IPS-18a (cell line): ENCODE measurements around the gene SMIM21.

Experiments used
- H3K27ac ChIP-seq: one replicate; pipeline ENCODE4 v1.5.1; 2013; ENCODE audit warnings: low read length
- H3K27me3 ChIP-seq: one replicate; pipeline ENCODE4 v1.6.1; 2013; ENCODE audit warnings: mild to moderate bottlenecking, low read length; ENCODE audit not compliant: control insufficient read depth, insufficient read depth
- H3K36me3 ChIP-seq: one replicate; pipeline ENCODE4 v1.6.1; 2013; ENCODE audit warnings: low read depth, low read length; ENCODE audit not compliant: control insufficient read depth
- H3K4me1 ChIP-seq: one replicate; pipeline ENCODE4 v1.6.1; 2013; ENCODE audit warnings: low read depth, low read length; ENCODE audit not compliant: control insufficient read depth
- H3K4me3 ChIP-seq: one replicate; pipeline ENCODE4 v1.5.1; 2013; ENCODE audit warnings: low read length
- H3K9ac ChIP-seq: one replicate; pipeline ENCODE4 v1.6.1; 2013; ENCODE audit warnings: mild to moderate bottlenecking, low read length, moderate library complexity
- H3K9me3 ChIP-seq: one replicate; pipeline ENCODE4 v1.6.1; 2013; ENCODE audit warnings: low read depth, low read length; ENCODE audit not compliant: control insufficient read depth

Gene SMIM21

DNA sequence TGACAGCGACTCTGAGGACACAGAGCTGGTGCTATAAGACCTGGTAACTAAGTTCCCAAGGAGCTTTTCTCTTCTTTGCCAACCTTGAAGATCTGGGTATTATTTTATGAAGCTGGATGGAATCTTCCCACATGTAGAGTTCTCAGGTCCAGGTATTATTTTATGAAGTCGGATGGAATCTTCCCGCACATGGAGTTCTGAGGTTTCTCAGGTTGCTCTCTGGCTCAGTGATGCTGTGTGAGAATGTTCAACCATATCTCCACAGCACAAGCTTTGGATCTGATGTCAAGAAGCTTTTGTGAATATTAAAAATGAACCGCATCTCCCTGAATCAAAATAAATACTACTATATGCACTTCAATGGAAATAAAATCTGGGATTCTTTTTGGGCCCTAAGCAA lies at the start of gene SMIM21:
Gene SMIM21 (minus strand): TSS at position 101 of the 400 bp plus-strand sequence. CDS start 140 bp downstream, outside the sequence.
- peaks cover under 1% of the 10 kb centered on the region for H3K4me1 ChIP-seq
- no peak within 1 kb of the TSS for H3K4me3 ChIP-seq
- H3K27ac ChIP-seq = no peak within 1 kb of the TSS
- H3K9ac ChIP-seq = no peak within 1 kb of the TSS
- H3K9me3 ChIP-seq = no peaks in the 10 kb centered on the region
- H3K36me3 ChIP-seq = no peaks in the 10 kb centered on the region
- no peaks in the 10 kb centered on the region for H3K27me3 ChIP-seq

DNA sequence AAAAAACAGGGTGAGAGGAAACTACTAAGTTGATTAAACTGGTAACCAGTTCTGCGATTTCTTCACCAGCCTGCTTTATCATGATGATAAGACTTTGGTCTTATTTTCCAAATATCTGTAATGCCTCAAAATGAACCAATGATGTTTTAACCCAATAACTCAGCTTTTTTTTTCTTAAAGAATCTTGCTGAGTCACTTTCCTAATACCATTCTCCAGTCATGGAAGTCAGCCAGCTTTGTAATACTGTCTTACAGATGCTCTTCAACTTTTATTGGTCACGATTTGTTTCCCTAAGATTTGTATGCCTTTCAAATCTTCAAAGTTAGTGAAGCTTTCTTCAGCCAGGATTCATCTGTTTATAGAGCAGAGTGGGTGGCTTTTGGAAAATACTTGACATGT lies 47.7 kb upstream of the SMIM21 start:
- Histone ChIP-seq H3K27ac (no peak overlapping the region), H3K4me1 (no peaks in the 10 kb centered on the region), H3K27me3 (no peaks in the 10 kb centered on the region), H3K9ac (no peak overlapping the region), H3K9me3 (no peaks in the 10 kb centered on the region), H3K4me3 (no peak overlapping the region), H3K36me3 (no peaks in the 10 kb centered on the region)

DNA sequence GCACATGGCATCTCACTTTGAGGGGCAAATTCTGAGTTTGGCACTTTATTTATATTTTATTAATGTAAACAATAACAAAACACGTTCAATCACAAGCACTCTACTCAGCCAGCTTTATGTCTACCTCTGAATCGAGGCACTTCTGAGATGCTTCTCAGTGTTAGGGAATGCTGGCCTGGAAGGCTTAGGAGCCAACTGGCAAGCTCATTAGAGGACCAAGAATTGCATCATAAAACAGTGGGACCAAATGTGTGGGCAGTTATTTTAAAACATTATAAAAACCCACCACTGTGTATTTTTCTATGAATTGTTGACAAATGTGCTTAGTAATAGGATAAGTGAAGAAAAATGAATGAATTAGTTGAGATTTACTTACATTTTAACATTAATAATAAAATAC lies 46.8 kb upstream of the SMIM21 start:
- no peak overlapping the region for H3K27ac ChIP-seq
- H3K36me3 ChIP-seq = no peaks in the 10 kb centered on the region
- no peaks in the 10 kb centered on the region for H3K27me3 ChIP-seq

DNA sequence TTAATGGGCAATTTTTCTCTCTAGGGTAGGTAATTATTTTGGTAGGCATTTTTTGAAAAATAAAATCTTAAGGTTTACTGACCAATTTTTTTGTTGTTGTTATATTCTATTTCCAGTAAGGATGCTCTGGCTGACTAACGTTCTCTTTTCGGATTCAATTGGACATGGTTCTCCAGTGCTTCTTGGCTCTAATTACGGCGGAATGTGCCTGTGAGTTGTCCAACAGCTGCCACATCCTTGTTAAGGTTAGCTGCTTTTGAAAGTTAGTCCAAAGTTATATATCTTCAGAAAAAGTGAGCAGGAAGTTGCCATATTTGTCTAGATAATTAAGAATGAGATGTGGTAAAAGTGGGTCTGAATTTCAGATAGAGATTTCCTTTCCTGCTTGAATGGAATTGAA lies 45.8 kb upstream of the SMIM21 start:
- no peak overlapping the region for H3K9ac ChIP-seq
- H3K27ac ChIP-seq = no peak overlapping the region
- H3K4me3 ChIP-seq = no peak overlapping the region
- H3K4me1 ChIP-seq = no peaks in the 10 kb centered on the region
- H3K27me3 ChIP-seq = no peaks in the 10 kb centered on the region
- no peaks in the 10 kb centered on the region for H3K9me3 ChIP-seq
- no peaks in the 10 kb centered on the region for H3K36me3 ChIP-seq

More for the DNA sequence above, 46.8 kb upstream of the SMIM21 start:
- Histone ChIP-seq H3K4me1 (no peaks in the 10 kb centered on the region), H3K9me3 (no peaks in the 10 kb centered on the region), H3K4me3 (no peak overlapping the region), H3K9ac (no peak overlapping the region)

DNA sequence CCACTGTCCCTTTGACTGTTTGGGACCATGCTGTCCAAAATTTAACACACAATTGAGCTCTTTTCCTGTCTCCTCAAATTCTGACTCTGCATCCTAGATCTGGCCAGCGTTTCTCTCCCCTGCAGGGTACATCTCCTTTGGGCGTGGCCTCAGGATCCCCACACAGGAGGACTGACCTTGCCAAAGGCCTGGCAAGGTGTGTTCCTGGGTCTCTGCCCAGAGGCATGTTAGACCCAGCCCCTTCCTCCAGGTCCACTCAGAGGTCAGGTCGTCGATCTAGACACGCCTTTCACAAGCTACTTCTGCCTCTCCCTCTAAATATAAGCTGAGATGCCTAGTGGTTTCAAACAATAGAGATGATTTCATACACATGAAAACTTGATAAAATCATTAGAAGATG lies 45.4 kb upstream of the SMIM21 start:
- no peaks in the 10 kb centered on the region for H3K27me3 ChIP-seq
- no peaks in the 10 kb centered on the region for H3K36me3 ChIP-seq
- no peaks in the 10 kb centered on the region for H3K9me3 ChIP-seq
- H3K27ac ChIP-seq = no peak overlapping the region
- no peak overlapping the region for H3K9ac ChIP-seq
- H3K4me1 ChIP-seq = no peaks in the 10 kb centered on the region
- H3K4me3 ChIP-seq = no peak overlapping the region

DNA sequence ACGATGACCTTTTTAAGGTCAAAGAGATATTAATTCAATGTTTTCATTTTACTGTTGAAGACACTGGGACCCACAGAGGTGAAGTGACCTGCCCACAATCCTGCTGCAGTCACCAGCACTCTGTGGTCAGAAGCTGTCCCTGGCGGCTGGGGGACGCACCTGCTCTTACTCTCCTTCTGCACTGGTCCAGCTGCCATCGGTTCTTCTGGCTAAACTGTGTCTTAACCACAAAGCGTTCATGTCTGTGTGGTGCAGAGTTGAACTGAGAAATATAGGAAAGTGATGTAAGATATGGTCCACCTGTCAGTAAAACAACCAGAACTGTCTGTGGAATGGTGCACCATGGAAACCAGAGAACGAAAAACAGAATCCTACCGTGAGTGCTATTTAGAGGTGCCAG lies 44.9 kb upstream of the SMIM21 start:
- Histone ChIP-seq H3K27me3 (no peaks in the 10 kb centered on the region), H3K9ac (no peak overlapping the region), H3K36me3 (no peaks in the 10 kb centered on the region), H3K27ac (no peak overlapping the region), H3K4me3 (no peak overlapping the region), H3K9me3 (no peaks in the 10 kb centered on the region), H3K4me1 (no peaks in the 10 kb centered on the region)

DNA sequence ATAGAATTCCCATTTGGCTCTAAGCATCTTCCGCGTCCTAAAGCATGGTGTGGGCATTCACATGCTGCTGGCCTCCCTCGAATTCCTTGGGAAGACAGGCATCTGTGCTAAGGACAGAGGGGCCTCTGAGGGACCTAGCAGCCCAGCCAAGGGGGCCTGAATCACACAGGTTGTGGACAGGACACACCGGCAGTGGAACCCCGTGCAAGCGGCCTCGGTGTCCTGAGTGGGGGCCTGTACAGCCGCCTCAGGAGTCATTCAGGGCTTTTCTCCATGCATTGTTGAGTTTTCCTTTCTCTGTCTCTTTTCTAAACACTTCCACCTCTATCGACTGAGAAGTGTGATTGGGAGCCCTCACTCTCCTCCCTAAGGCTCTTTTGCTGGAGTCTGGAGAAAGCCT lies 44.3 kb upstream of the SMIM21 start:
- H3K27me3 ChIP-seq = no peaks in the 10 kb centered on the region
- H3K9ac ChIP-seq = no peak overlapping the region
- H3K27ac ChIP-seq = no peak overlapping the region
- no peak overlapping the region for H3K4me3 ChIP-seq
- no peaks in the 10 kb centered on the region for H3K4me1 ChIP-seq
- H3K9me3 ChIP-seq = no peaks in the 10 kb centered on the region
- no peaks in the 10 kb centered on the region for H3K36me3 ChIP-seq

DNA sequence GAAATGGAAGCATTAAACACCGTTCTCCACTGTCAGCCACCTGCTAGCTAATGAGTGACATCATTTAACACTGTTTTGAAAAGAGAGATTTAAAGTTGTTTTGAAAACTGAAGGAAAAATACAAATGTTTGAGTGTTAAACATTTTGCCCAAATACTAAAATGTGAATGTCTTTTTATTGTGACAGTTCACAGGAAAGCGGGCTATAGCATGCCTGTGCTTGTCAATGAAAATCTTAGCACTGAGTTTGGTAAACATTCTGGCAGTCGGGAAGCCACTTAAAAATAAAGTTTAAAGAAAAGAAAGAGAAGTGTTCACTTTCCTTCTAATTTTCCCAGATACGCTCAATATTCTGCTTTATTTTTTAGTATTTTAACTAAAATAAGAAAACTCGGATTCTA lies 40.3 kb upstream of the SMIM21 start:
- Histone ChIP-seq H3K9ac (no peak overlapping the region), H3K4me3 (no peak overlapping the region), H3K36me3 (no peaks in the 10 kb centered on the region), H3K9me3 (no peaks in the 10 kb centered on the region), H3K4me1 (no peaks in the 10 kb centered on the region), H3K27ac (no peak overlapping the region), H3K27me3 (no peaks in the 10 kb centered on the region)

DNA sequence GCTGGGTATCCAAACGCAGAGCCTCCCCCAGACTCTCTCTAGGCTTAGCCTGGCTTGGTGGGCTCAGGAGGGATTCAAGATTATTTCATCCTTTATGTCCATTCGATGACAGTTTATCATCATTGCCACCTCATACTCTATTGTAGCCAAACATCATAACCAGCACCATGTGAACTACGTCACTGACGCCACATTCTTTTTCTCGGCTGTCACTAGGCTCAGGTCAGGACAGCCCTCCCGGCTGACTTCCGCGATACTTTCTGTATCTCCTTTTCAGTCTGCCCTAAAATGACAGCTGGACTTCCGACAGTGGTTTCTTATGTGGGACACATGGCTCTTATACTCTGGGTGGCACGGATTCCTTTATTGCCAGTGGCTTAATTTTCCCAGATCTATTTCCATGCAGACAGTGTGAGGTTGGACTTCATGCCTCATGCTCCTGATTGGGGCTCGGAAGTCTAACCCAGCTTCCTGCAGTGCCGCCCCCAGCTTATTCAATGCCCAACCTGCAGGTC lies 39.8 kb upstream of the SMIM21 start:
- no peak overlapping the region for H3K9ac ChIP-seq

DNA sequence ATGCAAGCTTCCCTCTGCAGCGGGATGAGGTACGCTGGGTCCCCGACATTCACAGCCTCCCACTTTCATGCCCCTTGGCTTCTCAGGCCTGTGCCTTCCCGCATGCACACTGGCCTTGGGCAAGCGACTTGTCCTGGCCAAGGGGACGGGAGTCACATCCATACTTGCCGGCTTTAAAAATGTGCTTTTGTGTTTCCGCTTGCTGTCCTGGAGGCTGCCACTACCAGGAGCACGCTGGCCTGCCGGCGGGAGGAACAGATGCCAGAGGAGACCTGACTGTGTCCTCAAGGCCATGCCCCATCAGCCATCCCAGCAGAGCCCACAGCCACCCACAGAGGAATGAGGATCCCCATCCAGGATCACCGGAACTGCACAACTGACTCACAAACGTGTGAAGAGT lies 36.9 kb upstream of the SMIM21 start:
- H3K27me3 ChIP-seq = no peaks in the 10 kb centered on the region

More for the DNA sequence above, 39.8 kb upstream of the SMIM21 start:
- no peak overlapping the region for H3K27ac ChIP-seq
- H3K27me3 ChIP-seq = no peaks in the 10 kb centered on the region
- H3K9me3 ChIP-seq = no peaks in the 10 kb centered on the region
- no peaks in the 10 kb centered on the region for H3K4me1 ChIP-seq
- no peak overlapping the region for H3K4me3 ChIP-seq
- H3K36me3 ChIP-seq = no peaks in the 10 kb centered on the region

DNA sequence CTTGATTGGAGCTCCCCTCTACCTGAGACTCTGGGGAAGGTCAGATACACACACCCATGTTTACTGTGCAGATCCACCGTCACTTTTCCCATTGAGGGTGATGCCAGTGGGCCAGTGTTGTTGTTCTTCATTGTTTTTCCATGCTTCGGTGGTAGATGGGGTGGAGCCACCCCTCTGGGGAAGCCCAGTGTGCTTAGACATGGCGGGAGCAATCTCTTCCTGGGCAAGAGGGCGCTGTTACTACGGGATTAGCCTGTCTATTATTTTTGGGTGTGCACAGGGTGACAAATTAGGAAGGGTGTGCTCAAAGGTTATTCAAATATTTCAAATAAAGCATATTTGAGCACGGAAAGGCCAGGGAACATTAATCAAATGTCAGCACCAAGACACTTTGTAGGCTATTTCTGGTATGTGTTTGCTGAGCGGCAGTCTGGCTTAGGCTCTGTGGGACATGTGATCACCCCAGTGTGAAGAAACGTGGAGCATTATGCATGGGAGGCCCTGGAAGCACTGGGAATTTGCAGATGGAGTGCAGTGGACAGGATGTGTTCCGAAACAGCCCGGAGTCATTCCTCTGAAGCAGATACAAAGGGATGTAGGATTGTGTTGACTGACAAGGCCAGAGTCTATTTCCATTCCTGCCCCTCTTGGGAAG lies 34.8 kb upstream of the SMIM21 start:
- no peaks in the 10 kb centered on the region for H3K4me1 ChIP-seq
- H3K36me3 ChIP-seq = no peaks in the 10 kb centered on the region
- no peak overlapping the region for H3K4me3 ChIP-seq
- peaks cover 3% of the 10 kb centered on the region for H3K27me3 ChIP-seq
- no peak overlapping the region for H3K9ac ChIP-seq
- no peaks in the 10 kb centered on the region for H3K9me3 ChIP-seq
- H3K27ac ChIP-seq = no peak overlapping the region

More for the DNA sequence above, 36.9 kb upstream of the SMIM21 start:
- Histone ChIP-seq H3K36me3 (no peaks in the 10 kb centered on the region), H3K4me3 (no peak overlapping the region), H3K27ac (no peak overlapping the region), H3K4me1 (no peaks in the 10 kb centered on the region), H3K9ac (no peak overlapping the region), H3K9me3 (no peaks in the 10 kb centered on the region)

DNA sequence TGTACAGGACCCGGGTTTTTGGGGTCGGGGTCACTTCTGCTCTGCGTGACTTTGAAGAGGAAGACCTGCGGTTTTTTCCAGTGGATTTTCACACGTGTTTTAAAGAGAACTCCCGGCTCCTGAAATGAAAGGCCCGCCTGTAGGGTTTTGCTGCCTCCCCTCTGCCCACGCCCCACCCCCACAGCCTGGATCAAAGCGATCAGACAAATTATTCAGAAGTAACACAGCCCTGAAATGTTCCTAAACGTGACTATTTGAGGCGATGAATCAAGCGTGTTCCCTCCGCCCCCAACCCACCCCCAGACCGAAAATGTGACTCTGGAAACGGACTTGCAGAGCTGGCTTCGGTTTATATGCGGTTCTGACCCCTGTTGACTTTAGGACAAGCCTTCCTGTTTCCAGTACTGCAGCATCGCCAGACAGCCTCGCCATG lies 28.7 kb upstream of the SMIM21 start:
- no peak overlapping the region for H3K9ac ChIP-seq
- H3K4me3 ChIP-seq = peak overlapping the region; percentile 58

More for the DNA sequence above, 28.7 kb upstream of the SMIM21 start:
- H3K27me3 ChIP-seq = peaks cover 43% of the 10 kb centered on the region
- no peaks in the 10 kb centered on the region for H3K9me3 ChIP-seq
- H3K27ac ChIP-seq = no peak overlapping the region
- no peaks in the 10 kb centered on the region for H3K36me3 ChIP-seq
- H3K4me1 ChIP-seq = peaks cover 6% of the 10 kb centered on the region
